Mesenteric fat pad (tissue), 1 donor: ENCODE results near the gene CS. TPM values are rescaled to one million over a fixed set of nuclear protein-coding genes. Genes with fewer than 3 reads are reported as not detected.

ENCODE experiments used
- DNase-seq: peaks from one replicate; pipeline ENCODE4 v3.0.0-alpha.2; 2020; ENCODE audit warnings: low spot score
- total RNA-seq: library from RNA; stranded (reverse); fragmentation: NEBNext Ultra II Directional; extraction: Animal tissue kit (Norgen Biotek cat#: 25700); gene quantifications from one replicate; pipeline ENCODE4 v1.2.1, GENCODE V29; 2021
- donor health status: DM: yes; HTN: yes; CAD: no.

The CS gene
- total RNA-seq, 1 donor from 2014 or later = 374 TPM

GRCh38 chr12:56221757-56222530 lies 78.2 kb downstream of the CS start, which contains the start of gene RNF41:
RNF41 (minus strand) TSS chr12:56221922; CDS start chr12:56214047, 7,875 bp downstream.
- DNase-seq = peak; percentile 97

Other genes with a start within 250 kb of the CS start
- 1.9 TPM for gene ERBB3, start 220.2 kb downstream of the CS start, total RNA-seq
- gene PA2G4, start 195.8 kb downstream of the CS start, total RNA-seq = 99.5 TPM
- gene RPL41, start 183.7 kb downstream of the CS start, total RNA-seq = 2,287 TPM
- gene ZC3H10, start 182.1 kb downstream of the CS start, total RNA-seq = 7.9 TPM
- gene ESYT1, start 172.1 kb downstream of the CS start, total RNA-seq = 435 TPM
- gene MYL6B, start 147.7 kb downstream of the CS start, total RNA-seq = 41.3 TPM
- 2,743 TPM for gene MYL6, start 142.0 kb downstream of the CS start, total RNA-seq
- 113 TPM for gene SMARCC2, start 110.8 kb downstream of the CS start, total RNA-seq
- gene RNF41, start 78.4 kb downstream of the CS start, total RNA-seq = 93.8 TPM
- 18.2 TPM for gene NABP2, start 76.0 kb downstream of the CS start, total RNA-seq
- gene SLC39A5, start 70.3 kb downstream of the CS start, total RNA-seq = 0.16 TPM
- gene ANKRD52, start 41.9 kb downstream of the CS start, total RNA-seq = 46.8 TPM
- gene COQ10A, start 33.4 kb downstream of the CS start, total RNA-seq = 7.7 TPM
- 87.9 TPM for gene CNPY2, start 15.7 kb upstream of the CS start, total RNA-seq
- 38.7 TPM for gene PAN2, start 33.7 kb upstream of the CS start, total RNA-seq
- gene IL23A, start 38.6 kb upstream of the CS start, total RNA-seq = 0.55 TPM
- gene STAT2, start 59.8 kb upstream of the CS start, total RNA-seq = 216 TPM
- gene APOF, start 62.5 kb upstream of the CS start, total RNA-seq = not detected
- 6.0 TPM for gene TIMELESS, start 149.1 kb upstream of the CS start, total RNA-seq
- not detected for gene MIP, start 154.3 kb upstream of the CS start, total RNA-seq
- gene SPRYD4, start 168.2 kb upstream of the CS start, total RNA-seq = 3.0 TPM
- not detected for gene GLS2, start 187.8 kb upstream of the CS start, total RNA-seq
- gene RBMS2, start 221.5 kb upstream of the CS start, total RNA-seq = 63.1 TPM